ENCODE measurements around the gene RNF39. TPM values are rescaled to one million over a fixed set of nuclear protein-coding genes. Genes with fewer than 3 reads are reported as not detected.

RNF39 gene
- total RNA-seq, 1 experiment from 2014 or later: 0.20 TPM

Other genes starting within 250 kb of the RNF39 start
- gene HLA-G, start 247.9 kb downstream of the RNF39 start, total RNA-seq (2014; rRNA removed; shearing (Covaris generic)): not detected in 2 replicates
- gene HLA-A, start 133.2 kb downstream of the RNF39 start, total RNA-seq (2014; rRNA removed; shearing (Covaris generic)): 1,733 and 2,135 TPM in 2 replicates
- 34.4 and 47.3 TPM in 2 replicates for gene POLR1H, start 14.5 kb downstream of the RNF39 start, total RNA-seq (2014; rRNA removed; shearing (Covaris generic))
- 105 and 112 TPM in 2 replicates for gene PPP1R11, start 8.6 kb downstream of the RNF39 start, total RNA-seq (2014; rRNA removed; shearing (Covaris generic))
- gene TRIM31, start 37.3 kb upstream of the RNF39 start, total RNA-seq (2014; rRNA removed; shearing (Covaris generic)): not detected in 2 replicates
- gene TRIM40, start 60.4 kb upstream of the RNF39 start, total RNA-seq (2014; rRNA removed; shearing (Covaris generic)): not detected in 2 replicates
- gene TRIM10, start 85.4 kb upstream of the RNF39 start, total RNA-seq (2014; rRNA removed; shearing (Covaris generic)): not detected in 2 replicates
- gene TRIM15, start 87.8 kb upstream of the RNF39 start, total RNA-seq (2014; rRNA removed; shearing (Covaris generic)): not detected in 2 replicates
- gene TRIM26, start 137.6 kb upstream of the RNF39 start, total RNA-seq (2014; rRNA removed; shearing (Covaris generic)): 90.0 and 111 TPM in 2 replicates